GM18526 (cell line): ENCODE measurements around the gene CAVIN4.

Source experiments
- POLR2A ChIP-seq: IDR thresholded peaks from 3 replicates; pipeline ENCODE4 v1.6.1; 2011; ENCODE audit not compliant: insufficient read length; ENCODE audit errors: extremely low read depth

CAVIN4 gene

DNA sequence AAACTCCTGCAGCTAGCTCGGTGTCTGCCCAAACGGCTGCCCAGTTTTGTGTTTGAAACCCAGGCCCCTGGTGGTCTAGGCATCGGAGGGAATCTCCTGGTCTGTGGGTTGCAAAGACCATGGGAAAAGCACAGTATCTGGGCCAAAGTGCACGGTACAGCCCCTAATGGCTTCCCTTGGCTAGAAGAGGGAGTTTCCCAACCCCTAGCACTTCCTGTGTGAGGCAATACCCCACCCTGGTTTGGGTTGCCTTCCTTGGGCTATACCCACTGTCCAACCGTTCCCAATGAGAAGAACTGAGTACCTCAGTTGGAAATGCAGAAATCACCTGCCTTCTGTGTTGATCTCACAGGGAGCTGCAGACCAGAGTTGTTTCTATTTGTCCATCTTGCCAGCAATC is 41.8 kb downstream of the CAVIN4 start:
- no peak for TF ChIP-seq POLR2A

DNA sequence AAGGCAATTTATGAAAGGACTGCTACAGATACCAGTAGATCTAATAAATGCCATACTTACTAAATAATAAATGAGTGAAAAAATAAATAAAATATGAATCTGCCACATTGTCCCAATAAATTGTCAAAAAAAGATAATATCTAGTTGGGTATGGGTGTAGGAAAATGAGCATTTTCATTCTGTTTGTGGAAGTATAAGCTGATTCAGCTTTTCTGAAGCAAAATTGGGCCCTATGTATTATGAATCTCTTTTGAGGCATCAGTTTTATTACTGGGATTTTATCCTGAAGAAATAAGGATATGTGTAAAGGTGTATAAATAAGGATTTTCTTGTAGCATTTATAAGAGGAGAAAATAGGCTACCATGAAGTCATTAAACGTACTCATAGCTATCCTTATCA is 46.1 kb downstream of the CAVIN4 start:
- no peak for TF ChIP-seq POLR2A

DNA sequence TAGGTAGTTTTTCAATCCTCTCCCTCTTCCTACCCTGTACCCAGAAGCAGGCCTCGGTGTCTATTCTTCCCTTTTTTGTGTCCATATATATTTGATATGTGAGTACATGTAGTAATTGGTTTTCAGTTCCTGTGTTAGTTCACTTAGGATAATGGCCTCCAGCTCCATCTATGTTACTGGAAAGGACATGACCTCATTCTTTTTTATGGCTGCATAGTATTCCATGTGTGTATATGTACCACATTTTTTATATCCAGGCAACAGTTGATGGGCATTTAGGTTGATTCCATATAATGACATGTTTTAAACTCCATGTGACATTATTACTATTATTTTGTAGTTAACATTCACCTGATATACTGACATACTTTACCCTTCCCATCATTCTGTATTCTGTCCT is 49.1 kb downstream of the CAVIN4 start:
- no peak for TF ChIP-seq POLR2A

DNA sequence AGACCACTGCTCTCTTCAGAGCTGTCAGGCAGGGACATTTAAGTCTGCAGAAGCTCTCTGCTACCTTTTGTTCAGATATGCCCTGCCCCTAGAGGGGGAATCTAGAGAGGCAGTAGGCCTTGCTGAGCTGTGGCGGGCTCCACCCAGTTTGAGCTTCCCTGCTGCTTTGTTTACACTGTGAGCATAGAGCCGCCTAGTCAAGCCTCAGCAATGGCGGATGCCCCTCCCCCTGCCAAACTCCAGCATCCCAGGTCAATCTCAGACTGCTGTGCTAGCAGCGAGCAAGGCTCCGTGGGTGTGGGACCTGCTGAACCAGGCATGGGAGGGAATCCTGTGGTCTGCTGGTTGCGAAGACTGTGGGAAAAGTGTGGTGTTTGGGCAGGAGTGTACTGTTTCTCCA is 59.9 kb downstream of the CAVIN4 start:
- no peak for TF ChIP-seq POLR2A
